ENCODE results near the gene AP1S1.
A peak's percentile ranks its signal among the peaks of the same experiment; 100 is the strongest.

The AP1S1 gene

GRCh38 chr7:101133621-101134398 lies 20.5 kb upstream of the AP1S1 start:
- TF ChIP-seq POU2F2 (IDR thresholded peaks at IDR 0.05; ENCODE audit: low read depth, low read length) = no peak
- FAIRE-seq = no peak
- DNase-seq (ENCODE audit: insufficient read length, low spot score) = no peak

GRCh38 chr7:101134399-101134980 lies 19.8 kb upstream of the AP1S1 start:
- FAIRE-seq = no peak
- peak; percentile 69 for TF ChIP-seq SPI1 (IDR thresholded peaks at IDR 0.05; ENCODE audit: low read depth, low read length)
- TF ChIP-seq PAX5 (IDR thresholded peaks at IDR 0.05; ENCODE audit: insufficient read depth, low read length, severe bottlenecking) = no peak
- no peak for TF ChIP-seq TAF1 (IDR thresholded peaks at IDR 0.05; ENCODE audit: low read depth, low read length)

GRCh38 chr7:101137651-101138212 lies 16.5 kb upstream of the AP1S1 start:
- no peak for TF ChIP-seq PAX5 (IDR thresholded peaks at IDR 0.05; ENCODE audit: insufficient read depth, low read length, severe bottlenecking)
- no peak for TF ChIP-seq POLR2AphosphoS5 (IDR thresholded peaks at IDR 0.05; ENCODE audit: low read depth, low read length)
- TF ChIP-seq TAF1 (IDR thresholded peaks at IDR 0.05; ENCODE audit: low read depth, low read length) = no peak
- TF ChIP-seq POLR2A (IDR thresholded peaks at IDR 0.05; ENCODE audit: low read depth, low read length) = no peak
- no peak for TF ChIP-seq POU2F2 (IDR thresholded peaks at IDR 0.05; ENCODE audit: low read depth, low read length)
- no peak for TF ChIP-seq SPI1 (IDR thresholded peaks at IDR 0.05; ENCODE audit: low read depth, low read length)

More at GRCh38 chr7:101134399-101134980, 19.8 kb upstream of the AP1S1 start:
- no peak for DNase-seq (ENCODE audit: insufficient read length, low spot score)

GRCh38 chr7:101138213-101138870 lies 15.9 kb upstream of the AP1S1 start:
- TF ChIP-seq TAF1 (IDR thresholded peaks at IDR 0.05; ENCODE audit: low read depth, low read length) (no peak), POLR2A (IDR thresholded peaks at IDR 0.05; ENCODE audit: low read depth, low read length) (peak; percentile 40), PAX5 (IDR thresholded peaks at IDR 0.05; ENCODE audit: insufficient read depth, low read length, severe bottlenecking) (no peak), POLR2AphosphoS5 (IDR thresholded peaks at IDR 0.05; ENCODE audit: low read depth, low read length) (peak; percentile 54; the same call in 1 of the 2 replicates), POU2F2 (IDR thresholded peaks at IDR 0.05; ENCODE audit: low read depth, low read length) (0 out of 2 replicates have a peak, but pooled peaks have one; percentile 47)
- peak; percentile 85 for FAIRE-seq
- DNase-seq (ENCODE audit: insufficient read length, low spot score) = peak; percentile 56

More at GRCh38 chr7:101137651-101138212, 16.5 kb upstream of the AP1S1 start:
- FAIRE-seq (no peak), DNase-seq (ENCODE audit: insufficient read length, low spot score) (no peak)

GRCh38 chr7:101140339-101140699 lies 14.0 kb upstream of the AP1S1 start:
- DNase-seq (ENCODE audit: insufficient read length, low spot score) = no peak
- no peak for TF ChIP-seq POLR2AphosphoS5 (IDR thresholded peaks at IDR 0.05; ENCODE audit: low read depth, low read length)
- TF ChIP-seq TAF1 (IDR thresholded peaks at IDR 0.05; ENCODE audit: low read depth, low read length) = no peak
- TF ChIP-seq POU2F2 (IDR thresholded peaks at IDR 0.05; ENCODE audit: low read depth, low read length) = no peak
- no peak for TF ChIP-seq SPI1 (IDR thresholded peaks at IDR 0.05; ENCODE audit: low read depth, low read length)
- no peak for TF ChIP-seq POLR2A (IDR thresholded peaks at IDR 0.05; ENCODE audit: low read depth, low read length)
- no peak for TF ChIP-seq PAX5 (IDR thresholded peaks at IDR 0.05; ENCODE audit: insufficient read depth, low read length, severe bottlenecking)
- FAIRE-seq = no peak

GRCh38 chr7:101140746-101141382 lies 13.4 kb upstream of the AP1S1 start:
- FAIRE-seq = no peak
- DNase-seq (ENCODE audit: insufficient read length, low spot score) = no peak
- no peak for TF ChIP-seq TAF1 (IDR thresholded peaks at IDR 0.05; ENCODE audit: low read depth, low read length)
- no peak for TF ChIP-seq SPI1 (IDR thresholded peaks at IDR 0.05; ENCODE audit: low read depth, low read length)
- no peak for TF ChIP-seq PAX5 (IDR thresholded peaks at IDR 0.05; ENCODE audit: insufficient read depth, low read length, severe bottlenecking)
- TF ChIP-seq POLR2A (IDR thresholded peaks at IDR 0.05; ENCODE audit: low read depth, low read length) = no peak
- no peak for TF ChIP-seq POU2F2 (IDR thresholded peaks at IDR 0.05; ENCODE audit: low read depth, low read length)
- no peak for TF ChIP-seq POLR2AphosphoS5 (IDR thresholded peaks at IDR 0.05; ENCODE audit: low read depth, low read length)

GRCh38 chr7:101151908-101152651 lies 2.2 kb upstream of the AP1S1 start:
- DNase-seq (ENCODE audit: insufficient read length, low spot score) (no peak), FAIRE-seq (no peak)
- no peak for TF ChIP-seq TAF1 (IDR thresholded peaks at IDR 0.05; ENCODE audit: low read depth, low read length)
- TF ChIP-seq POU2F2 (IDR thresholded peaks at IDR 0.05; ENCODE audit: low read depth, low read length) = no peak
- TF ChIP-seq POLR2AphosphoS5 (IDR thresholded peaks at IDR 0.05; ENCODE audit: low read depth, low read length) = no peak
- no peak for TF ChIP-seq SPI1 (IDR thresholded peaks at IDR 0.05; ENCODE audit: low read depth, low read length)
- TF ChIP-seq PAX5 (IDR thresholded peaks at IDR 0.05; ENCODE audit: insufficient read depth, low read length, severe bottlenecking) = no peak
- TF ChIP-seq POLR2A (IDR thresholded peaks at IDR 0.05; ENCODE audit: low read depth, low read length) = no peak

- FAIRE-seq = no peak
- no peak for DNase-seq (ENCODE audit: insufficient read length, low spot score)
- TF ChIP-seq POLR2AphosphoS5 (IDR thresholded peaks at IDR 0.05; ENCODE audit: low read depth, low read length) = no peak
- TF ChIP-seq POLR2A (IDR thresholded peaks at IDR 0.05; ENCODE audit: low read depth, low read length) = no peak
- no peak for TF ChIP-seq POU2F2 (IDR thresholded peaks at IDR 0.05; ENCODE audit: low read depth, low read length)
These were observed 422 bp downstream of the AP1S1 start for GRCh38 chr7:101154693-101155102.

GRCh38 chr7:101155303-101155702 lies 1.0 kb downstream of the AP1S1 start:
- TF ChIP-seq SPI1 (IDR thresholded peaks at IDR 0.05; ENCODE audit: low read depth, low read length) = no peak
- TF ChIP-seq POLR2A (IDR thresholded peaks at IDR 0.05; ENCODE audit: low read depth, low read length) = no peak
- TF ChIP-seq POLR2AphosphoS5 (IDR thresholded peaks at IDR 0.05; ENCODE audit: low read depth, low read length) = no peak
- TF ChIP-seq POU2F2 (IDR thresholded peaks at IDR 0.05; ENCODE audit: low read depth, low read length) = no peak
- TF ChIP-seq PAX5 (IDR thresholded peaks at IDR 0.05; ENCODE audit: insufficient read depth, low read length, severe bottlenecking) = no peak
- TF ChIP-seq TAF1 (IDR thresholded peaks at IDR 0.05; ENCODE audit: low read depth, low read length) = no peak
- DNase-seq (ENCODE audit: insufficient read length, low spot score) (no peak), FAIRE-seq (no peak)

Measured in GM12891 (cell line).